ENCODE measurements around the gene TTC9B. TPM values are rescaled to one million over a fixed set of nuclear protein-coding genes. Genes with fewer than 3 reads are reported as not detected.
"Not testable (repeated sequence)": the region's sequence is repeated elsewhere in the genome, so short reads cannot be mapped to it uniquely, and the experiment has no call there.

Gene TTC9B
- total and polyA plus RNA-seq, 4 experiments from 2014 or later: not detected

GRCh38 chr19:40219029-40219428 is 845 bp upstream of the TTC9B start:
- Mint-ChIP-seq H3K27ac (peak overlapping the region in 2 of 7 donors; percentile 2 to 42), H3K27me3 (peaks cover 34 to 38% of the 10 kb centered on the region in 2 donors), H3K4me1 (peaks cover 7 to 15% (median 10%) of the 10 kb centered on the region in 4 donors)
- H3K4me3 ChIP-seq (ENCODE audit: low read length in 2 of 2); H3K9me3 ChIP-seq (ENCODE audit: control insufficient read depth in 1 of 2, low read length in 2 of 2); H3K9me3 Mint-ChIP-seq; H3K4me3 Mint-ChIP-seq; H3K36me3 ChIP-seq (ENCODE audit: insufficient read depth, low read length); DNase-seq; intact Hi-C loops (cut with micrococcal nuclease); H3K36me3 Mint-ChIP-seq; H3K27ac ChIP-seq (ENCODE audit: low read depth, low read length); POLR2A ChIA-PET (ENCODE audit: partially characterized antibody): not testable (repeated sequence)
- Histone ChIP-seq H3K4me1 (ENCODE audit: insufficient read depth, low read length) (peaks cover 20% of the 10 kb centered on the region), H3K27me3 (ENCODE audit: insufficient read depth, low read length) (peaks cover 26% of the 10 kb centered on the region)
- CTCF ChIA-PET (ENCODE audit: partially characterized antibody): interaction anchor here (1.7 kb wide), 1 partner anchor 79 kb away, joined by 9 read pairs; no protein-coding TSS in a partner anchor

GRCh38 chr19:40217027-40217810 is 965 bp downstream of the TTC9B start:
- peaks cover 30 to 36% of the 10 kb centered on the region in 2 donors for H3K27me3 Mint-ChIP-seq
- H3K27ac Mint-ChIP-seq: peak overlapping the region in 1 of 7 donors; percentile 40
- ChIA-PET POLR2A (ENCODE audit: partially characterized antibody) (no interaction called here), CTCF (ENCODE audit: partially characterized antibody) (no interaction called here)
- H3K27ac ChIP-seq (ENCODE audit: low read depth, low read length): no peak overlapping the region
- H3K36me3 ChIP-seq (ENCODE audit: insufficient read depth, low read length): no peaks in the 10 kb centered on the region
- H3K4me1 ChIP-seq (ENCODE audit: insufficient read depth, low read length): peaks cover 12% of the 10 kb centered on the region
- H3K9me3 ChIP-seq (ENCODE audit: control insufficient read depth in 1 of 2, low read length in 2 of 2): no peaks in the 10 kb centered on the region
- peaks cover 0 to 3% (median 1%) of the 10 kb centered on the region in 8 donors for H3K9me3 Mint-ChIP-seq
- H3K36me3 Mint-ChIP-seq: peaks cover 3% of the 10 kb centered on the region in 2 donors
- no peak for DNase-seq
- H3K4me3 Mint-ChIP-seq: peak overlapping the region in 1 of 8 donors; percentile 14
- peaks cover 25% of the 10 kb centered on the region for H3K27me3 ChIP-seq (ENCODE audit: insufficient read depth, low read length)
- H3K4me3 ChIP-seq (ENCODE audit: low read length in 2 of 2): no peak overlapping the region
- intact Hi-C loops (cut with micrococcal nuclease): no loop called here
- peaks cover 7 to 14% (median 10%) of the 10 kb centered on the region in 4 donors for H3K4me1 Mint-ChIP-seq

- Mint-ChIP-seq H3K4me1 (peaks cover 4 to 8% (median 5%) of the 10 kb centered on the region in 4 donors), H3K27ac (peak overlapping the region in 4 of 7 donors; percentile 25 to 82 (median 40)), H3K27me3 (peaks cover 27 to 32% of the 10 kb centered on the region in 2 donors), H3K36me3 (peaks cover 3% of the 10 kb centered on the region in 2 donors), H3K4me3 (peak overlapping the region in 1 of 8 donors; percentile 14), H3K9me3 (no peaks in the 10 kb centered on the region)
- Histone ChIP-seq H3K27ac (ENCODE audit: low read depth, low read length) (no peak overlapping the region), H3K36me3 (ENCODE audit: insufficient read depth, low read length) (no peaks in the 10 kb centered on the region), H3K9me3 (ENCODE audit: control insufficient read depth in 1 of 2, low read length in 2 of 2) (no peaks in the 10 kb centered on the region), H3K4me1 (ENCODE audit: insufficient read depth, low read length) (peaks cover 12% of the 10 kb centered on the region), H3K4me3 (ENCODE audit: low read length in 2 of 2) (no peak overlapping the region), H3K27me3 (ENCODE audit: insufficient read depth, low read length) (peaks cover 25% of the 10 kb centered on the region)
- no peak for DNase-seq
- POLR2A ChIA-PET (ENCODE audit: partially characterized antibody): no interaction called here
- intact Hi-C loops (cut with micrococcal nuclease): no loop called here
- CTCF ChIA-PET (ENCODE audit: partially characterized antibody): no interaction called here
Measured at GRCh38 chr19:40216777-40217026, 1.5 kb downstream of the TTC9B start.

- DNase-seq: no peak
- peaks cover 3 to 7% of the 10 kb centered on the region in 2 donors for H3K36me3 Mint-ChIP-seq
- Histone ChIP-seq H3K27ac (ENCODE audit: low read depth, low read length) (no peak overlapping the region), H3K4me3 (ENCODE audit: low read length in 2 of 2) (no peak overlapping the region), H3K36me3 (ENCODE audit: insufficient read depth, low read length) (no peaks in the 10 kb centered on the region), H3K27me3 (ENCODE audit: insufficient read depth, low read length) (peaks cover 25% of the 10 kb centered on the region), H3K4me1 (ENCODE audit: insufficient read depth, low read length) (peaks cover 12% of the 10 kb centered on the region), H3K9me3 (ENCODE audit: control insufficient read depth in 1 of 2, low read length in 2 of 2) (no peaks in the 10 kb centered on the region)
- peak overlapping the region in 2 of 8 donors; percentile 2 to 14 for H3K4me3 Mint-ChIP-seq
- ChIA-PET POLR2A (ENCODE audit: partially characterized antibody) (no interaction called here), CTCF (ENCODE audit: partially characterized antibody) (no interaction called here)
- H3K4me1 Mint-ChIP-seq: peaks cover 4 to 8% (median 5%) of the 10 kb centered on the region in 4 donors
- H3K9me3 Mint-ChIP-seq: no peaks in the 10 kb centered on the region
- peak overlapping the region in 2 of 7 donors; percentile 25 to 40 for H3K27ac Mint-ChIP-seq
- peaks cover 26 to 30% of the 10 kb centered on the region in 2 donors for H3K27me3 Mint-ChIP-seq
- intact Hi-C loops (cut with micrococcal nuclease): no loop called here
Measured at GRCh38 chr19:40216013-40216776, 2.0 kb downstream of the TTC9B start.

GRCh38 chr19:40214936-40215335 is 3.2 kb downstream of the TTC9B start:
- no peak overlapping the region for H3K4me3 ChIP-seq (ENCODE audit: low read length in 2 of 2)
- H3K4me1 ChIP-seq (ENCODE audit: insufficient read depth, low read length): peaks cover 12% of the 10 kb centered on the region
- Mint-ChIP-seq H3K9me3 (no peaks in the 10 kb centered on the region), H3K27ac (no peak overlapping the region), H3K4me1 (peaks cover 4 to 8% (median 5%) of the 10 kb centered on the region in 4 donors), H3K4me3 (no peak overlapping the region), H3K36me3 (peaks cover 7 to 13% of the 10 kb centered on the region in 2 donors), H3K27me3 (peaks cover 21 to 23% of the 10 kb centered on the region in 2 donors)
- H3K36me3 ChIP-seq (ENCODE audit: insufficient read depth, low read length): no peaks in the 10 kb centered on the region
- intact Hi-C loops (cut with micrococcal nuclease): no loop called here
- no peaks in the 10 kb centered on the region for H3K9me3 ChIP-seq (ENCODE audit: control insufficient read depth in 1 of 2, low read length in 2 of 2)
- no peak for DNase-seq
- POLR2A ChIA-PET (ENCODE audit: partially characterized antibody): interaction anchor here (0.5 kb wide), 1 partner anchor 14 kb away, joined by 3 read pairs; no protein-coding TSS in a partner anchor
- H3K27me3 ChIP-seq (ENCODE audit: insufficient read depth, low read length): peaks cover 25% of the 10 kb centered on the region
- CTCF ChIA-PET (ENCODE audit: partially characterized antibody): no interaction called here
- no peak overlapping the region for H3K27ac ChIP-seq (ENCODE audit: low read depth, low read length)

- H3K4me1 ChIP-seq (ENCODE audit: insufficient read depth, low read length): peaks cover 12% of the 10 kb centered on the region
- CTCF ChIA-PET (ENCODE audit: partially characterized antibody): no interaction called here
- POLR2A ChIA-PET (ENCODE audit: partially characterized antibody): interaction anchor here (0.5 kb wide), 1 partner anchor 15 kb away, joined by 3 read pairs; no protein-coding TSS in a partner anchor
- peaks cover 12 to 15% of the 10 kb centered on the region in 2 donors for H3K36me3 Mint-ChIP-seq
- intact Hi-C loops (cut with micrococcal nuclease): no loop called here
- no peak for DNase-seq
- no peaks in the 10 kb centered on the region for H3K9me3 Mint-ChIP-seq
- peaks cover 12 to 17% of the 10 kb centered on the region in 2 donors for H3K27me3 Mint-ChIP-seq
- H3K9me3 ChIP-seq (ENCODE audit: control insufficient read depth in 1 of 2, low read length in 2 of 2): no peaks in the 10 kb centered on the region
- H3K27ac ChIP-seq (ENCODE audit: low read depth, low read length): no peak overlapping the region
- H3K4me3 Mint-ChIP-seq: no peak overlapping the region
- no peaks in the 10 kb centered on the region for H3K36me3 ChIP-seq (ENCODE audit: insufficient read depth, low read length)
- H3K4me3 ChIP-seq (ENCODE audit: low read length in 2 of 2): no peak overlapping the region
- peaks cover 4 to 8% (median 5%) of the 10 kb centered on the region in 4 donors for H3K4me1 Mint-ChIP-seq
- H3K27me3 ChIP-seq (ENCODE audit: insufficient read depth, low read length): peaks cover 25% of the 10 kb centered on the region
- H3K27ac Mint-ChIP-seq: no peak overlapping the region
Measured at GRCh38 chr19:40213882-40214570, 4.2 kb downstream of the TTC9B start.
